Glomerular endothelial cell (primary cell): ENCODE results near the gene FAM3A. TPM values are rescaled to one million over a fixed set of nuclear protein-coding genes. Genes with fewer than 3 reads are reported as not detected.

ENCODE experiments used
- DNase-seq: peaks from one replicate; pipeline ENCODE4 v3.0.0-alpha.2; 2011; ENCODE audit warnings: low read depth, low spot score; ENCODE audit errors: extremely low read depth
- total RNA-seq: library from RNA; depleted of rRNA; stranded (reverse); fragments of >200 nt; gene quantifications from 2 replicates; pipeline ENCODE4 v1.2.3, GENCODE V29; 2015

The FAM3A gene
- total RNA-seq, 1 donor from 2014 or later: 35.4 TPM

DNA sequence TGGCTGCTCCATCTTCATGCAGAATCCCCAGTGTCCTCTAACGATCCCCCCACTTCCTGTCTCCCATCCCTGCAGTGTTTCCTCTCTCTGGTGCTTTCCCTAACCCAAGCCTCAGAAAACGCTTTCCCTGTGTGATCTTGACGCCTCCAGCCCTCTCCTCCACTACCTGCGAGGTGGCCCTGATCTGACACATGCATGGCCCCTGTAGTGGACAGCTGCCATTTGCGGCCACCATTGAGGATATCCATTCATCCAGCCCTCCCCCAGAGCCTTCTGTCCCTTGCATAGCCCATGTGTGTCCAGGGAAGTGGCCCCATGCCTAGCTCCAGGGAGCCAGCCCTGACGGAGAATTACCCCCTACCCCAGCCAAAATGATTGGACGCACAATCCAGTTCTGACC, 32.7 kb downstream of the FAM3A start:
- DNase-seq: no peak

DNA sequence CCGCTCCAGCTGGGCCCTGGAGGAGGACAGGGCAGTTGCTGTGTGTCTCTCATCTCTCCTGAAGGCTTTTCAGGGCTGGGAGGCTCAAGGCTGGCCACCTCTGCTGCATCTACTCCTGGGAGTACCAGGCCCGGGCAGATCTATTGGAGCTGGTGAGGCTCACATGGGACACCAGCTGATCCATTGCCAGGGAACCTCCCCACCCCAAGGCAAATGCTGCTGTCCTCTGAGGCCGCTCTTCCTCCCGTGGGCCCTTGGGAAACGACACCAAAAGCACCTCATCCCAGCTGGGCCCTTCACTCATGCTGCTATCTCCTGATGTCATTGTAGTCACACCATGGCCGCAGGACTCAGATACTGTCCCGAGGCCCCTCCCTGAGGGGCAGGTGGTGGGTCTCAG, 33.2 kb downstream of the FAM3A start:
- no peak for DNase-seq

DNA sequence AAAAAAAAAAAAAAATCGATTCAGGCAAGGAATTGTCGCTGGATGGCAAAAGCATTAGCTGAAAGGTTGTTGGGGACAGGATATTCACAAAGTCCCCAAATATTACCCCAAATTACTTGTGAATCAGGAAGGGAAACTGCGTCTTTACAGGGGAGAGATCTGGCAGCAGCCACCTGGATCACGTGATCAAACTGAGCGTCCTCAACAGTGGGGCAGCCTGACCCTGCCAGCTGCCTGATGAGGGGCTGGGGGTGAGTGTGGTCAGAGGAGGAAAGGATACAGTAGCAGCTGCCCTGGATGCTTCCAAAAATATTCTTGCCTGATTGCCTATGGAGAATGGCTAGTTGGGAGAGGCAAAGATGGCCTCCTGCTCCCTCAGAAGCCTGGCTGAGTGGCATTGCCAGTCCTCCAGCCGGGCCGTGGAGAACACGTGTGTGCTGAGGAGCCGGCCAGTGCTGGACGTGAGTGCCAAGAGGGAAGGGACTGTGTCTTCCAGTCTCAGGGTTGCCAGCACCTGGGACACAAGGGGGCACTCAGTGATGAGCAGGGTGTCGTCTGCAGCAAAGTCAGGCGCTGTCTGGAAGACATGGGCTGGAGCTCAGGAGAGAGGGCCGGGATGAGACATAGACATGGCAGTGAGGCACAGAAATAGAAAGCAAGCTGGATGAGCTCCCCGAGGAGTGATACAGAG, 34.0 kb downstream of the FAM3A start:
- no peak for DNase-seq

DNA sequence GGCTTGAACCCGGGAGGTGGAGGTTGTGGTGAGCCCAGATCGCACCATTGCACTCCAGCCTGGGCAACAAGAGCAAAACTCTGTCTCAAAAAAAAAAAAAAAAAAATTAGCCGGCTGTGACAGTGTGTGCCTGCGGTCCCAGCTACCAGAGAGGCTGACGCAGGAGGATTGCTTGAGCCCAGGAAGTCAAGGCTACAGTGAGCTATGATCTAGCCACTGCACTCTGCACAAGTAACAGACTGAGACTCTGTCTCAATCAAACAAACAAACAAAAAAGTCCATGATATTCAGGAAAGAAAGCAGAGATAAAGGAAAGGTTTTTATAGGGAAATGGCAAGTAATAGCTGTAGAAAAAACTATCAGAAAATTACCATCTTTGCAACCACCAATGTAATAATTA, 34.8 kb downstream of the FAM3A start:
- no peak for DNase-seq

DNA sequence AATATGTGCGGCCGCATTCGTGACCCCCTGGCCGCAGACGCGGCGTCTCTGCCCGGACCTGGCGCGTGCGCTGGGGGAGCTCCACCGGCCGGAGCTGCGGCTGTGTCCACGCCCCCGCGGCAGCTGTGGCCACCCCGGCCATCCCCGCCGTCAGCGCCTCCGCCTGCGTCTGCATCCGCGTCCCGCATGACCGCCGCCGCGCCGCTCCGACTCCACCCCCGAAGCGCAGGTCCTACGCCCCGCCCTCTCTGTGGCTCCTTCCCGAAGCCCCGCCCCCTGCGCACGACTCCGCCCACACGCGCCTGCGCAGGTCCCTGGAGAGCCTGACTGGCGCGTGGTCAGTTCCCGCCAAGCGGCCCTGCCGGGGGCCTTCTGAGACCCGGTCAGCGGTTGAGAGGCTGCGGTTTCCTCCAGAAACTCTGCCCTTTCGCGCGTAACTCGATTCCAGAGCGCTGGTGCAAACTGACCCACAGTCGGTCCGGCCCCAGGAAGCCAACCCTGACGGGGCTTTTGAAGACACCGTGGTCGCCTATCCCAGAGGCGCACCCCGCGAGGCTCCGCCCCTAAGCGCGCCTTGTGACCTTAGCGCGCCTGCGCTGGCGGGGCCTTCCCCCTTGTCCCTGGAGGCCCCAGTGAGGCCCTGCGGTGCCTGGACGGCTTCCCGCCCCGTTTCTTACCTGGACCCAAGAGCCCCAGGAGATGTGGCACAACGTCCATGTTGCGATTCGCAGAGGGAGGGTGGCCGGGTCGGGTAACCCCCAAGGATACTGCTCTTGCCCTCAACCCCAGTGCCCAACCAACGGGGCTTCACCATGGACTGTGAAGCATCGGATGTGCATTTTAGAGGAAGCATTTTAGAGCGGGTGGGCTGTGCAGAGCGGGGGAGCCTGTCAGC, 37.1 kb downstream of the FAM3A start, which contains the start of gene LAGE3:
LAGE3 (minus strand) TSS at position 554 of the 895 bp plus-strand sequence; CDS start at position 188, 366 bp downstream.
- no peak for DNase-seq

DNA sequence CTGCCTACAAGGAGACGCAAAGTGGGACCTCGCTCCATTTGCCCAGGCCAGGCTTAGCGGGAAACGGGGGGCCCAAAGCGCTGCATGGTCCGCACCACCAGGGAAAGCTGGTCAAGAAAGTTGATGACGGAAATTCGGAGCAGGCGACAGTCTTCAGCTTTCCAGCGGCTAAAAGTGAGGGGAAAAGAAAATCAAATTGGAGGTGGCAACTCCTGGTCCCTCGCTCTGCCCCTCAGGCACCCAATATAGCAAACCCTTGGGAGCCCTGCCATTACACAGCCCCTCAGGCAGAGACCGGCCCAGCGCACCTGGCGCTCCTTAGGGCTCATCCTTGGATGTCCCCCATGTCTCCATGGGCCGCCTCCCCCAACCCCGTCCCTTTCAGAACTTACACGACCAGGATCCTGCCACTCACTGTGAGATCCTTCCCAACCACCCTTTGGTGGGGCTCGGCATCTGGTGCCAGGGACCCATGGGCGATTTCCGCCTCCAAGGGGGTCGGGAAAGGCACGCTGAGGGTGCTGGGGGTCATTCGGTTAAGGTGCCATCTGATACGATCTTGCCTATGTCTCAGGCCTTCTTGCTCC, 38.0 kb downstream of the FAM3A start:
- no peak for DNase-seq

DNA sequence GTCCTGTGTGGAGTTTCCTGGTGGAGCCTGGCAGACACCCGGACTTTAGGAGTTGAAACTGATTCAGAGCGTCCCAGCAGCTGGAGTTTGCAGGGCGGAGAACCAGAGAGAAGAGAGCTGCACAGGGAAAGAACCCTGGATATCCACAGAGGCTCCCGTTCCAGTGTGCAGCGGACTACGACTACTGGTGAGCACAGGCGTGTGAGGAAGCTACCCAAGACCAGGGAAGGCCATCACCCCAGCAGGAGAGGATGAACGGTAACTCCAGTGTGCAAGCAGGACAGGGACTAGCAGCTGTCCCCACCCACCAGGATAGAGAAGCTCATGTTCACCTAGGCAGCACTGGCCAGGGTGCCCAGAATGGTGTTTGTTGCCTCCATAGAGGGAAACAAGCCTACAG, 39.2 kb downstream of the FAM3A start:
- no peak for DNase-seq

DNA sequence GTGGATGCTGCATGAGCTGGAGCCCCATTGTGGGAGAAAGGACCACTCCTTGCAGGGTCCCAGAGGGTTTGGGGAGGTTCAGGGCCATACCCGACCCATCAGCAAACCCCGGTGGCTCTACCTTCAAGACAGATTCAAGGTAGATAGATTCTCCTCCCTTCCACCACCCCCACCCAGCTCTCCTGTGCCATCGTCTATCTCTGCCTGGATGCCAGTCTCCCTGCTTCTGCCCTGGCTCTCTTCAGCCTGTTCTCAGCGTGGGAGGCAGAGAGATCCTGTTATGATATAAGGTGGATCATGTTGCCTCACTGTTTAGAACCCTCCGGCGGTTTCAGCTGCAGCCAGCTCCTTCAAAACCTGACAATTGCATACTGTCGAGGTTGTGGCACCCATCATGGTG, 42.3 kb downstream of the FAM3A start:
- DNase-seq: no peak

DNA sequence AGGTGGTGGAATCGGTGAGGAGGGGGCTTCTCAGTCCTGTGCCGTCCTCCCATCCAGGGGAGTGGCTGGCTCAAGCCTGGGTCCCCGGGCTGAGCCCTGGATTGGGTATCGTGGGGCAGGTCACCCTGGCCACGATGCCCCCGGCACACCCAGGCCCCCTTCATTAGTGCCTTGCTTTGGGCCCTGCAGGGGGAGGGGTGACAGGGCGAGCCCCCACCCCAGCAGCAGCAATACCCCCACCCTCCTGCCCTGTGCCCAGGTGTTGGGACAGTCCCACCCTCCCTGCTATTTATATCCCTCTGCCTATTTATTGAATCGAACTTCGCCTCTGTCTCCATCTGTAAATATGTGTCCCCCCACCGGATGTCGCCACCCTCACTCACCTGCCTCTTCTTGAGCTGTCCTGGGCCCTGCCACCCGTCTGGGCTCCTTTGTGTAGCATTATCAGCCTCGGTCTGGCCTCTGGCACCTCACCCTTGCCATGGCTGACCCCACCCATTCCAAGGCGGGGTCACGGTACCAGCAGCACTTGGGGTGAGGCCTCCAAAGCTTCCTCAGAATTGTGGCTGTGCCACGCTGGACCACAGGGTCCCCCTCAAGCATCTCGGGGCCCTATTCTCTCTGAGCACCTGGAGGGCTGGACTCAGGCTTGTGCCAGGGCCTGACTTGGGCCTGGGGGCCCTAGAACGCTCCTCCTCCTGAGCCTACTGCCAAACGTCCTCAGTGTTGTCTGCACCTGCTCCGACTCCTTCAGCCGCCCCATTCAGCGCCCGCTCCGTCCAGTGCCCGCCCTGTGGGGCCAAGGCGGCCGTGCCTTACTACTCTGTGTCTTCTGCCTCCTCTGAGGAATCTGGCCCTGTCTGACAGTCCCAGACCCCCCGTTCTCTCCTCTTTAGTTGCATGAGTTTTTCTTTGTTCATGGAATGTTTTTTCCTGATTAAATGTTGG, 43.1 kb downstream of the FAM3A start:
- no peak for DNase-seq

DNA sequence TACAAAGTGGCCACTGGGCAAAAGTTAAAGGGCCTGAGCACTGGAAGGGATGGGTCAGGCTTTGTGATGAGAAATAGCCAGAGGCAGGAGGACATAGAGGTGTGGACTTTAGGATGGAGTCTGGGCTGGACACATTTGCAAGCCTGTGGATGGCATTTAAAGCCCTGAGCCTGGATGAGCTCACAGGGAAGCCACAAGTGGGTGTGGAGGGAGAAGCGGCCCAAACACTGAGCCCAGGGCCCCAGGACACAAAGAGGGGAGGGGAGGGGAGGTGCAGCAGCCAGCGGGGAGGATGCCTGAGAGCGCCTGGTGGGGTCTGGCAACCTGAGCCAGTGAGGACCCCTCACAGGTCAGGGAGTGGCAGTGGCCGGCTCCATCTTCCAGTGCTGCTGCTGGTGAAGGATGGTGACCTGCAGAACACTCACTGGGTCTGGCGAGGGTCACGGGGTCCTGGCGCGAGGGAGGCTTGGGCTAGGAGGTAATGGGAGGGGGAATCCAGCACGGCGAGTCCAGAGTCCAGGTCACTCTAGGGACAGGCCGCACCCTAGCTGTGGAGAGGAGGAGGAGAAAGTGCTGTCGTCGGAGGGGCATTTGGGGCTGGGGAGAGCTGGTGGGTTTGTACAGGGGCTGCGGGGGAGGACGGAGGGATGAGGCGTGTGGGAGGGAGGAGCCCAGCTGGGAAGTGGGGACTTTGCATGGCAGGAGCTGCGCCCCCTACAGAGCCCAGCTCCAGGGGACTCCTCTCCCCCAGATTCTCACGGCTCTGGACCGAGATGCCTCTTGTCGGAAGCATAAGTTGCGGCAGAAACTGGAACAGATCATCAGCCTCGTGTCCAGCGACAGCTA, 44.0 kb downstream of the FAM3A start:
- DNase-seq: no peak

DNA sequence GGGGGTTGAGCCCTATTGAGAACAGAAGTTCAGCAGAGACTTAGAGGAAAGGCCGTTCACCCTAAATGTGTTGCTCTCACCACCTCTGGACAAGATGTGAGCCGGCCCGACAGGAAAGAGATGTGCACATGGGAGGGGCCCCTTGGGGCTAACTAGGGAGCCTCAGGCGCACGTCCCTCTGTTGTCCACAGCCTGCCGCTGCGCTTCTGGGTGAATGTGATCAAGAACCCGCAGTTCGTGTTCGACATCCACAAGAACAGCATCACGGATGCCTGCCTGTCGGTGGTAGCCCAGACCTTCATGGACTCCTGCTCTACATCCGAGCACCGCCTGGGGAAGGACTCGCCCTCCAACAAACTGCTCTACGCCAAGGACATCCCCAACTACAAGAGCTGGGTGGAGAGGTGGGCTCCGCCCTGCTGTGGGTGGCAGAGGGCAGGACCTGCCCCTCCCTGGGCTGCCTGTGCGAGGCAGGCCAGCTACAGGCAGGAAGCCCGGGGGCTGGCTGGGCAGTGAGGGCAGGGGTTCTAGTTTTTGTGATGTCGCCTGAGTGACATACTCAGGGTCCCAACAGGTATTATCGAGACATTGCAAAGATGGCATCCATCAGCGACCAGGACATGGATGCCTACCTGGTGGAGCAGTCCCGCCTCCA, 45.0 kb downstream of the FAM3A start:
- no peak for DNase-seq

DNA sequence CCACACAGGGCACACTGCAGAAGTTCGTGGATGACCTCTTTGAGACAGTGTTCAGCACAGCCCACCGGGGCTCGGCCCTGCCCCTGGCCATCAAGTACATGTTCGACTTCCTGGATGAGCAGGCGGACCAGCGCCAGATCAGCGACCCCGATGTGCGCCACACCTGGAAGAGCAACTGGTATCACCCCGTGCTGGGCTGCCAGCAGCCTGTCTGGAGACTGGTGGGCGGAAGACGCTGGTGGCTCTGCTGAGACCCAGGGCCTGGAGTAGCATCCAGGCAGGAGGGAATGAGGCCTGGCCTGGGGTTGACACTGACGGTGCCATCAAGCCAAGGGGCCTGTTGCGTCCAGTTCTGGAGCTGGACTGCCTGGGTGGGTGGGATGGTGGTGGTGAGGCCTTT, 45.6 kb downstream of the FAM3A start:
- DNase-seq: no peak

DNA sequence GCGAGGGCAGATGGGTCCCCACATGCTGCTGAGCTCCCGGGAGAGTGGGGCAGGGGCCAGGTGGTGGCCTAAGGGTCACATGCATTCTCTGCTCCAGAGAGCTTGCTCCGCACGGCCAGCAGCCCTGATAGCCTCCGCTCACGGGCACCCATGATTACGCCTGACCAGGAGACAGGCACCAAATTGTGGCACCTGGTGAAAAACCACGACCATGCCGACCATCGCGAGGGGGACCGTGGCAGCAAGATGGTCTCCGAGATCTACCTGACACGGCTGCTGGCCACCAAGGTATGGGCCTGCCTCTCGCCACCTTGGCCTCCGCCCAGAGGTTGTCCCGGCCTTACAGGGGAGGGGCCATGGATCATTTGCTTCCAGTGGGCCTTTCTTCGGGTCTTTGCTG, 46.2 kb downstream of the FAM3A start:
- DNase-seq: no peak

DNA sequence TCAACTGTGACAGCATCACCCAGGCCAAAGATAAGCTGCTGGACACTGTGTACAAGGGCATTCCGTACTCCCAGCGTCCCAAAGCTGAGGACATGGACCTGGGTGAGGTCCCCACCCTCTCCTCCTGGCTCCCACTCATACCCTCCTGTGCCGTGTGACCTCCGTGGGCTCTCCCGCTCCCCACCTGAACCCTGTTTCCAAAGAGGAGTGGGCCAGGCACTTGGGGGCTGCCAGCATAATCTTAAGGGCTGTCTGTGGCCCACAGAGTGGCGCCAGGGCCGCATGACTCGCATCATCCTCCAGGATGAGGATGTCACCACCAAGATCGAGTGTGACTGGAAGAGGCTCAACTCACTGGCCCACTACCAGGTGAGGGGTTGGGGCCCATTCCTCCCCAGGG, 46.9 kb downstream of the FAM3A start:
- no peak for DNase-seq

DNA sequence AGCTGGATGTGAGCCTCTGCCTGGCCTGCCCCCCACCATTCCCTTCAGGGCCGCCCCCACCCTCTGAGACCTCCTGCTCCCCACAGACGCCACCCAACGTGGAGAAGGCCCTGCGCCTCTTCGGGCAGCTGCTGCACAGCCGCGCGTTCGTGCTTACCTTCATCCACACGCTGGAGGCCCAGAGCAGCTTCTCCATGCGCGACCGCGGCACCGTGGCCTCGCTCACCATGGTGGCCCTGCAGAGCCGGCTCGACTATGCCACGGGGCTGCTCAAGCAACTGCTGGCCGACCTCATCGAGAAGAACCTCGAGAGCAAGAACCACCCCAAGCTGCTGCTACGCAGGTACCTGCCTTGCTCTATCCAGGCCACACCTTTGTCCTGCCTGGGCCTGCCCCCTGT, 47.8 kb downstream of the FAM3A start:
- DNase-seq: no peak

DNA sequence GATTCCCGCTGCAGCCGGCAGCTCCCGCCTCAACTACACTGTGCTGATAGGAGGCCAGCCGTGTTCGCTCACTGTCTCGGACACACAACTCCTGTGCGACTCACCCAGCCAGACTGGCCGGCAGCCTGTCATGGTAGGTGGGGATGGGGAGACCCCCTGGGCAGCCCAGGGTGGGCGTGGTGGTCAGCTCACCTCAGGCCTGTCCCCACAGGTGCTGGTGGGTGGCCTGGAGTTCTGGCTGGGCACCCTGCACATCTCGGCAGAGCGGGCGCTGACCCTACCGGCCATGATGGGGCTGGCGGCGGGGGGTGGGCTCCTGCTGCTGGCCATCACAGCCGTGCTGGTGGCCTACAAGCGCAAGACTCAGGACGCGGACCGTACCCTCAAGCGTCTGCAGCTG, 48.5 kb downstream of the FAM3A start:
- no peak for DNase-seq

DNA sequence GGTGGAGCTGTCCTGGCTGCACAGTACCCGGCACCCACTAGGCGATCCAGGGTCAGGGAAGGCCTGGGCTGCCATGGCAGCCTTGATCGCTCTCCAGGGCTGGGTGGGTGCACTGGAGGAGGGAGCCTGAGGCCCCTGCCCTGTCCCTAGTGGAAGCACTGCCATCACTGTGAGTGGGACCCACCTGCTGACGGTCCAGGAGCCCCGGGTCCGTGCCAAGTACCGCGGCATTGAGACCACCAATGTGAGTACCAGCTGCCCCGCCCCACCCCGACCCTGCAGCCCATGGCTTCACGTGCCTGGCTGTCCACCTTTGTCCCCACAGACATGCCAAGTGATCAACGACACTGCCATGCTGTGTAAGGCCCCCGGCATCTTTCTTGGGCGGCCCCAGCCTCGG, 49.1 kb downstream of the FAM3A start:
- DNase-seq: no peak

DNA sequence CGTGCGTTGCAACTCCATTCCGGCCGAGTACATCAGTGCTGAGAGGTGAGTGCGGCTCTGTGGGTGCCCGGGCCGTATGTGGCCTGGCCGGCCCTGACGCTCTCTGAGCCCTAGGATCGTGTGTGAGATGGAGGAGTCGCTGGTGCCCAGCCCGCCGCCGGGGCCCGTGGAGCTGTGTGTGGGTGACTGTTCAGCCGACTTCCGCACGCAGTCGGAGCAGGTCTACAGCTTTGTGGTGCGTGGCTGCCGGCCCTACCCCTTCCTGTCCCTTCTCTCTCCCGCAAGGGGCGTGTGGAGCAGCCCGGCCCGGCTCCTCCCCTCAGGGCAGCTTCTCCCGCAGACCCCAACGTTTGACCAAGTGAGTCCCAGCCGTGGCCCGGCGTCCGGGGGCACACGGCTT, 50.0 kb downstream of the FAM3A start:
- no peak for DNase-seq

DNA sequence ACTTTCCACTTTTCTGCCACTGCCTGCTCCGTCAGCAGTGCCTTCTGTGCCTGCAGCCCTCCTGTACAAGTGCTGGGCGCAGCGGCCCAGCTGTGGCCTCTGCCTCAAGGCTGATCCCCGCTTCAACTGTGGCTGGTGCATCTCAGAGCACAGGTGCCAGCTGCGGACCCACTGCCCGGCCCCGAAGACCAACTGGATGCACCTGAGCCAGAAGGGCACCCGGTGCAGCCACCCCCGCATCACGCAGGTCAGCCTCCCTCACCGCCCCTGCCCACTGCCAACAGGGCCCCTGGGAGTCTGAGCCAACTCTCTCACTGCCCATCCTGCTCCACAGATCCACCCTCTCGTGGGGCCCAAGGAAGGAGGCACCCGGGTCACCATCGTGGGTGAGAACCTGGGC, 50.4 kb downstream of the FAM3A start:
- no peak for DNase-seq
